GM19324 (cell line): ENCODE measurements around the gene MACROD2.
"Not testable (repeated sequence)": the region's sequence is repeated elsewhere in the genome, so short reads cannot be mapped to it uniquely, and the experiment has no call there.

ENCODE experiments used
- ATAC-seq: cut with Tn5 transposase; IDR thresholded peaks from one replicate; pipeline ENCODE4 v1.9.1; 2021; ENCODE audit warnings: mild to moderate bottlenecking, moderate library complexity; ENCODE audit not compliant: unreplicated experiment, low FRiP score

The MACROD2 gene

GRCh38 chr20:15965165-15965564 is 1969.8 kb downstream of the MACROD2 start:
- ATAC-seq: no peak

- ATAC-seq: no peak
These were observed 1972.0 kb downstream of the MACROD2 start for GRCh38 chr20:15967334-15967733.

GRCh38 chr20:15976047-15976736 is 1980.9 kb downstream of the MACROD2 start:
- ATAC-seq: no peak

- no peak for ATAC-seq
These were observed 1981.7 kb downstream of the MACROD2 start for GRCh38 chr20:15977026-15977425.

GRCh38 chr20:15977758-15978157 is 1982.4 kb downstream of the MACROD2 start:
- ATAC-seq: no peak

- ATAC-seq: peak; percentile 26
These were observed 1990.4 kb downstream of the MACROD2 start for GRCh38 chr20:15985494-15986368.

GRCh38 chr20:15986690-15987089 is 1991.4 kb downstream of the MACROD2 start:
- peak; percentile 87 for ATAC-seq

GRCh38 chr20:15991279-15991678 is 1996.0 kb downstream of the MACROD2 start:
- no peak for ATAC-seq

- no peak for ATAC-seq
These were observed 1997.2 kb downstream of the MACROD2 start for GRCh38 chr20:15992564-15992963.

GRCh38 chr20:16000112-16000511 is 2004.8 kb downstream of the MACROD2 start:
- no peak for ATAC-seq

GRCh38 chr20:16001286-16001685 is 2006.0 kb downstream of the MACROD2 start:
- ATAC-seq: no peak

- no peak for ATAC-seq
These were observed 2008.0 kb downstream of the MACROD2 start for GRCh38 chr20:16003310-16003709.

GRCh38 chr20:16004108-16004854 is 2009.0 kb downstream of the MACROD2 start:
- no peak for ATAC-seq

- ATAC-seq: no peak
These were observed 2010.0 kb downstream of the MACROD2 start for GRCh38 chr20:16005021-16005914.

GRCh38 chr20:16005915-16006493 is 2010.7 kb downstream of the MACROD2 start:
- no peak for ATAC-seq

- peak; percentile 90 for ATAC-seq
These were observed 2011.8 kb downstream of the MACROD2 start for GRCh38 chr20:16007164-16007563.

GRCh38 chr20:16007962-16008361 is 2012.6 kb downstream of the MACROD2 start:
- ATAC-seq: no peak

- ATAC-seq: no peak
These were observed 2015.7 kb downstream of the MACROD2 start for GRCh38 chr20:16011056-16011455.

GRCh38 chr20:16011519-16011918 is 2016.2 kb downstream of the MACROD2 start:
- no peak for ATAC-seq

- ATAC-seq: not testable (repeated sequence)
These were observed 2017.6 kb downstream of the MACROD2 start for GRCh38 chr20:16012934-16013333.
